Muscle layer of colon (tissue), 2 donors: ENCODE measurements around the gene GALNT9.

Experiments
- H3K27ac ChIP-seq: one replicate; pipeline ENCODE4 v1.7.0; 2013; ENCODE audit warnings: low read depth, mild to moderate bottlenecking, low read length, moderate library complexity
- H3K27me3 ChIP-seq, 2 donors: one replicate each; pipeline ENCODE4 v1.7.0; 2013; ENCODE audit warnings: low read length in 2 of 2, mild to moderate bottlenecking in 2 of 2; ENCODE audit not compliant: insufficient read depth in 2 of 2, control insufficient read depth in 1 of 2
- H3K36me3 ChIP-seq: one replicate; pipeline ENCODE4 v1.7.0; 2013; ENCODE audit warnings: mild to moderate bottlenecking, low read length; ENCODE audit not compliant: insufficient read depth
- H3K4me1 ChIP-seq: one replicate; pipeline ENCODE4 v1.7.0; 2013; ENCODE audit warnings: mild to moderate bottlenecking, low read length; ENCODE audit not compliant: insufficient read depth
- H3K4me3 ChIP-seq, 2 donors: one replicate each; pipeline ENCODE4 v1.7.0; 2013; ENCODE audit warnings: low read length in 2 of 2, low read depth in 1 of 2, mild to moderate bottlenecking in 1 of 2, moderate library complexity in 1 of 2
- H3K9ac ChIP-seq: one replicate; pipeline ENCODE4 v1.7.0; 2013; ENCODE audit warnings: low read length
- H3K9me3 ChIP-seq: one replicate; pipeline ENCODE4 v1.7.0; 2013; ENCODE audit warnings: mild to moderate bottlenecking, low read length
- donor health status: abdominal sarcoma.
- donor health status: Adenocarcinoma of cecum.

Gene GALNT9

DNA sequence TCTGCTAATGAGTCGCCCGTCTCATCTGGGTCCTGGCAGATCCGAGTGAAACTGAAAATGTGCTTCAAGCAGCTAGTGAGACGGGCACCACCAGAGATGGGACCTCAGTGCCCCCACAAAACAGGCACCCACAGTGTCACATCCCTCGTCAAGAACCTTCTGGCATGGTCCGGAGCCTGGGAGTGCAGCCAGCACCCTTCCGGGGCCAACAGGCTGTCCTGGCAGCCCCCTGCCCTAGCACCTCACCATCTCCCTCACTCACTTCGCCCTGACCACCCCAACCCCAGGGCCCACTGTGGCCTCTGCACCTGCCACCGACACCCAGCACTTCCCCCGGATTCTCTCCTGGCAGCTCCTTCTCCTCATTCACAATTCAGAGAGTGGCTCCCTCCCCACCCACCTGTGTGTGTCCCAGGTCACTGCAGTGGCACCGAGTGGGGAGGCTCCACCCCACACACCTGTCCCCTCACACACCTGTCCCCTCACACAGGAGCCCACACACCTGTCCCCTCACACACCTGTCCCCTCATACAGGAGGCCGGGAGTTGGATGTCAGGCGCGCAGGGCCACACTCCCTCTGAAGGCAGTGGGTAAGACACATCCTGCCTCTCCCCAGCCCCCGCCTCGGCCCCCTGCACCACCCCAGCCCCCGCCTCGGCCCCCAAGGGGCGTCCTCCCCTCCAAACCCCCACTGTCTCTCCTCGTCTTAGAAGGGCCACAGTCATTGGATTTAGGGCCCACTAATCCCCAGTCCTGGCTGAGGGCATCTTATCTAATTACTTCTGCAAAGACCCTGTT lies 7.9 kb downstream of the GALNT9 start:
- Histone ChIP-seq H3K4me1 (peaks cover 23% of the 10 kb centered on the region), H3K27ac (no peak overlapping the region), H3K27me3 (no peaks in the 10 kb centered on the region), H3K9ac (no peak overlapping the region), H3K4me3 (no peak overlapping the region), H3K36me3 (no peaks in the 10 kb centered on the region), H3K9me3 (no peaks in the 10 kb centered on the region)

DNA sequence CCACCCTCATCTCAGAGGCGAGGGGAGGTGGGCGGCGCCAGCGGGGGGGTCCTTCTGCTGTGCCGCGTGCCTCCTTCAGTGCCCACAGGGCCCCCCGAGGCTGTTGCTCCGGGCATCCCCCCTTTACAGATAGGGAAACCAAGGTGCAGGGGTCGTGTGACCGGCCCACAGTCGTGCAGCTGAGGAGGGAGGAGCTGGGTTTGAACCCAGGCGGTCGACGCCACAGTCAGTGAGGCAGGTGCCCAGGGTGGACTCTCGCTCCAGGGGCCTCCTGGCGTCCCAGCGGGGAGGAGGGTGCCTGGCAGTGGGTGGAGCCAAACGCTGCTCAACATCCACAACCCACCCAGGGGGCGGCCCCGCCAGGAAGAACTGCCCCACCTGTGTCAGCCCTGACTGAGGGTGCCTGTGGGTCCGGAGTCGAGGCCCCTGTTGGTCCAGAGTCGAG lies 8.6 kb downstream of the GALNT9 start:
- H3K27ac ChIP-seq, result no peak overlapping the region
- H3K9ac ChIP-seq, result no peak overlapping the region
- no peaks in the 10 kb centered on the region for H3K36me3 ChIP-seq
- no peaks in the 10 kb centered on the region for H3K9me3 ChIP-seq
- peaks cover 20% of the 10 kb centered on the region for H3K4me1 ChIP-seq
- peaks cover 0 to 6% of the 10 kb centered on the region in 2 donors for H3K27me3 ChIP-seq
- H3K4me3 ChIP-seq, result no peak overlapping the region

DNA sequence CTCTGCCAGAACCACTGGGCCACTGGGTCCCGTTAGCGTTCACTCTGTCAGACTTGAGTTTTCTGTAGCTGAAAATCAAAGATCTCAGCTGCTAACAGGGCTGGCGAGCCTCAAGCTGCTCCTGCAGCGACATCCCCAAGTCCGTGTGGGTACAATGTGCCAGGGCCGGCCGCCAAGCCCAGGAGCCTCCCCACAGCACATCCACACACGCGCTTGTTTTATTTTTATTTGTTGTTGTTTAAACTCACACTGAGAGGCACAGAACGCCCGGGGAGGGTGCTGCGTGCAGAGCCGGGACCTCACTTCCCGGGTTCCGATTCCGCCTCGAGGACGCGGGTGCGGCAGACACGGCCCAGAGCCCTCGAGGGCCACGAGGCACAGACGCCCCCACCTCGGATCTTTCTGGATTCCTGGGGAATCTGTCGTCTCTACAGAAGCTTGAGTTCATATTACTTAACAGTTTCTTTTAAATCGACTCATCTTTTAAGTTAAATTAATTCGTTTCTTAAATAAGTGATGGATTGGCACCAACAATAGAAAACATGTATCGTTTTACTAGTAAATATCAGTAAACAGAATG lies 9.3 kb downstream of the GALNT9 start:
- H3K4me1 ChIP-seq, result peaks cover 20% of the 10 kb centered on the region
- H3K27me3 ChIP-seq, result peaks cover 0 to 6% of the 10 kb centered on the region in 2 donors
- no peaks in the 10 kb centered on the region for H3K9me3 ChIP-seq
- H3K9ac ChIP-seq, result no peak overlapping the region
- H3K4me3 ChIP-seq, result no peak overlapping the region
- H3K36me3 ChIP-seq, result no peaks in the 10 kb centered on the region
- no peak overlapping the region for H3K27ac ChIP-seq

DNA sequence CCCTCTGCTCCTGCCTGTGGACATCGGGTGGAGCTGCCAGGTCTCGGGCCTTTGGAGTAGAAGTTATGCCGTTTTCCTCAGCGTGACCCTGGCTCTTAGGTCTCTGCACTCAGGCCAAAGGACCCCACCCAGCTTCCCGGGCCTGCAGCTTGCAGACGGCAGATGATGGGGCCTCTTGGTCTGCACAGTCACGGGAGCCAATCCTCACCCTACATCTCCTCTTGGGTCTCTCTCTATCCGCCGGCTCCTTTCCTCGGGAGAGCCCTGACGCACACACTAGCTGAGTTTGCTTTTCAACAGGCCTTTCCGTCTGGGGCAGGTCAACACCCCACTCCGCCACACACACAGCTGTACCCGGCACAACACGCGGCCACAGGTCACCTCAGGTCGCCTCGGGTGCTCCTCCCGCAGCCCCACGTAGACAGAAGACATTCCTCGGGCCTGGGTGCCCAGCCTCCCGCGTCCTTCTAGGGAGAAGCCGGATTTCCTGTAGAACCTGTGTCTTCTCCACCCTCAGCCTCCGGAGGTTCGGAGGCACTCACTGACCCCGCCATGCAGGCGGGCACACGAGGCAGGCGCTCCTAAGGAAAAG lies 9.9 kb downstream of the GALNT9 start:
- H3K4me3 ChIP-seq, result no peak overlapping the region
- peaks cover 20% of the 10 kb centered on the region for H3K4me1 ChIP-seq
- H3K9me3 ChIP-seq, result no peaks in the 10 kb centered on the region
- H3K9ac ChIP-seq, result no peak overlapping the region
- no peak overlapping the region for H3K27ac ChIP-seq
- H3K27me3 ChIP-seq, result peaks cover 0 to 6% of the 10 kb centered on the region in 2 donors
- H3K36me3 ChIP-seq, result no peaks in the 10 kb centered on the region

DNA sequence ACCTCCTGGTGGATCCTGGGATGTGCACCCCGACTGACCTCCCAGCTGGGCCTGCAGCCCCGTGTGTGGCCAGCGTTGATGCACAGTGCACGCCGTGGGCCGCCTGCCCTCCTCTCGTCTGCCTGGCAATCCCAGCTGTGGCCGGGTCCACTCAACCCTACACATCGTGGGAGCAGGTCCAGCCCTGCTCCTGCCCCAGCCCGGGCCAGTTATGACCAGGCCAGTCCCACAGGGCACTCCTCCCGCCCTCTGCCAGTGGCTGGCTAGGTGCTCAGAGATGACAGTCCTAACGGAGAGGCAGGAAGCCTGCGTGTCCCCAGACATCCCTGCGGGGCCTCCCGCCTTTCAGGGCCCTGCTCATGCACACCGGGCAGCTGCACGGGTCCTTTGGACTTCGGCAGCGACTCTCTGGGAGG lies 10.8 kb downstream of the GALNT9 start:
- Histone ChIP-seq H3K4me1 (peaks cover 17% of the 10 kb centered on the region), H3K27ac (no peak overlapping the region), H3K4me3 (no peak overlapping the region), H3K9ac (no peak overlapping the region), H3K36me3 (no peaks in the 10 kb centered on the region), H3K27me3 (peaks cover 0 to 6% of the 10 kb centered on the region in 2 donors), H3K9me3 (no peaks in the 10 kb centered on the region)

DNA sequence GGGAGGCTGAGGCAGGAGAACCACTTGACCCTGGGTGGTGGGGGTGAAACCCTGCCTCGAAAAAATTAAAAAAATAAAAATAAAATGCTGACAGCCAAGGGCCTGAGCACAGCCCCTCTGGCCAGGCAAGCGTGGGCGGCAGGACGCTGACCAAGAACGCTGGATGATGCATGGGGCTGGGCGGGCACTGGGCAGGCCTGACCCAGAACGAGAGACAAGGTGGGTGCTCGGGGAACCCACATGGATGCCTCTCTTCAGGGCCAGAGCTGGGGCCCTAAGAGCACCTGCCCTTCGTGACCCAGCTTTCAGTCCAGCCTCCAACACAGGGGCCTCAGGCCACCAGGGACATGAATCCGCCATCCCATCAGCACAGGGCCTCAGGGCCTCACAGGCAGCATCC lies 11.3 kb downstream of the GALNT9 start:
- Histone ChIP-seq H3K36me3 (no peaks in the 10 kb centered on the region), H3K27ac (no peak overlapping the region), H3K9me3 (no peaks in the 10 kb centered on the region), H3K4me3 (no peak overlapping the region), H3K27me3 (peaks cover 0 to 6% of the 10 kb centered on the region in 2 donors), H3K9ac (no peak overlapping the region), H3K4me1 (peaks cover 12% of the 10 kb centered on the region)

DNA sequence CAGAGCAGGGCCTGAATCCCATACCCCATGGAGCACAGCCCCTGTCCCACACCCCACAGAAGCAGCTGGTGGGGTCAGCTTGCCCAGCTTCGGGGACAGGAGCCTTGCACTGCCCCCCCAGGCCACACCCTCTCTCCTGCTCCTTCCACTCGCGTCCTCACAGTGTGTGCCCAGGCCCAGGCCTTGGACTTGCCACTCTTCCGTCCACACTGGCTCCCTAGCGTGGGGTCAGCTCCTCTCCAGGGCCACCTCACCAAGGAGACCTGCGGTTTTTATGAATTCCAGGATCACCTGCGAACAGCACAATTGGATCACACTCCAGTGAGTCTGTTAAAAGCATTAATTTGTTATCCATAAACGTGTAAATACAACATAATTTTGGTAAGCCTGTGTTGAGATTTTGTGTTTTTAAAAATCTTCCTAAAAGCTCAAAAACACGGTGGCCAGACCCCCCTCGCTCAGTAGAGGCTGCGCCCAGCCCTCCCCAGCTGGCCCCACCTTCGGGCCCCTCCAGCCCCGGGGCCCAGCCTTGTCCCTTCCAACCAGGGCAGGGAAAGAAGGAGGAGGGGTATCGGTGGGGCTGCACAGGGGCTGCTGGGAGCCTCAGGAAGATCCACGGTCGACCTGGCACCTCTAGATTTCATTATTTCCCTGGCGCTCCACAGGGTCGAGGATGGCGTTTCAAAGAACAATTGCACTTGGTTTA lies 12.0 kb downstream of the GALNT9 start:
- H3K27ac ChIP-seq, result no peak overlapping the region
- H3K4me3 ChIP-seq, result no peak overlapping the region

DNA sequence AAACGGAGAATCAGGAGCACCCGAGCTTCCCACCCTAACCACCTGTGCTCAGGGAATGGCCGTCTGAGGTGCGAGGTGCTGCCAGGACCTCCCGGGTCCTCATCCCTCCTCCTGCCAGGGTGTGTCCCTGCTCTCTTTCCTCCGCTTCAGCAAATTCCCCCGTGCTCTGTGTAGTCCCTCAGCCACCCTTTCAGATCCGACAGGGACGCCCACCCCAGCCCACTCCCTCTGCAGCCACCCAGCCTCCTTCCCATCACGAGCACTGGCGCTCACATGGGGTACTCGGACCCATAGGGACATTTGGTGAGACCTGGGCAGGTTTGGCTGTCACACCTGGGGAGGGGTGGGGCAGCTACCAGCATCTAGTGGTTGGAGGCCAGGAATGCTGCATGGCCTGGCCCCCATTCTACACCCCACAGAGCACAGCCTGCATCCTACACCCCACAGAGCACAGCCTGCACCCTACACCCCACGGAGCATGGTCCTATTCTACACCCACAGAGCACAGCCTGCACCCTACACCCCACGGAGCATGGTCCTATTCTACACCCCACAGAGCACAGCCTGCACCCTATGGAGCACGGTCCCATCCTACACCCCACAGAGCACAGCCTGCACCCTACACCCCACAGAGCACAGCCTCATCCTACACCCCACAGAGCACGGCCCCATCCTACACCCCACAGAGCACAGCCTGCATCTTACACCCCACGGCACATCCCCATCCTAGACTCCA lies 12.7 kb downstream of the GALNT9 start:
- no peak overlapping the region for H3K27ac ChIP-seq
- no peaks in the 10 kb centered on the region for H3K9me3 ChIP-seq
- no peak overlapping the region for H3K4me3 ChIP-seq
- H3K36me3 ChIP-seq, result no peaks in the 10 kb centered on the region
- no peaks in the 10 kb centered on the region for H3K4me1 ChIP-seq
- H3K9ac ChIP-seq, result no peak overlapping the region
- peaks cover 0 to 6% of the 10 kb centered on the region in 2 donors for H3K27me3 ChIP-seq

More for the DNA sequence above, 12.0 kb downstream of the GALNT9 start:
- H3K27me3 ChIP-seq, result peaks cover 0 to 6% of the 10 kb centered on the region in 2 donors
- H3K36me3 ChIP-seq, result no peaks in the 10 kb centered on the region
- no peaks in the 10 kb centered on the region for H3K9me3 ChIP-seq
- H3K4me1 ChIP-seq, result peaks cover 5% of the 10 kb centered on the region
- no peak overlapping the region for H3K9ac ChIP-seq

DNA sequence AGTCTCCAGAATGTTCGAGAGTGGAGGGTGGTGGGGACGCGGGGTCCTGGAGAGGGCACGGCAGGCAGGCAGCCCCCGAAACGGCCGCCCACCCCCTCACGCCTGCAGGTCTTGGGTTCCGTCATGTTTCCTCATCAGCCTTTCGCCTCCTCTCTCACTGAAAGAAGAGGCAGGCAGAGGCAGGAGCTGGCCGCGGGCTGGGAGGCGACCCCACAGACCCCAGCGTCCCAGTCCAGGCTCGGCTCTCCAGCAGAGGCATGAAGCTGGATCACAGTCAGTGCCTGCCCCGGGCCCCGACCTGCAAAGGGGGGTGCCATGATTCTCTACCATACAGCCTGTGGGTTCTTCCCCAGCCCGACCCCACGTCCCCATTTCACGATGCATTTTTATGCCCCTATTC lies 13.4 kb downstream of the GALNT9 start:
- Histone ChIP-seq H3K4me3 (no peak overlapping the region), H3K27ac (no peak overlapping the region), H3K36me3 (no peaks in the 10 kb centered on the region), H3K9me3 (no peaks in the 10 kb centered on the region), H3K4me1 (no peaks in the 10 kb centered on the region), H3K9ac (no peak overlapping the region), H3K27me3 (peaks cover 0 to 6% of the 10 kb centered on the region in 2 donors)

DNA sequence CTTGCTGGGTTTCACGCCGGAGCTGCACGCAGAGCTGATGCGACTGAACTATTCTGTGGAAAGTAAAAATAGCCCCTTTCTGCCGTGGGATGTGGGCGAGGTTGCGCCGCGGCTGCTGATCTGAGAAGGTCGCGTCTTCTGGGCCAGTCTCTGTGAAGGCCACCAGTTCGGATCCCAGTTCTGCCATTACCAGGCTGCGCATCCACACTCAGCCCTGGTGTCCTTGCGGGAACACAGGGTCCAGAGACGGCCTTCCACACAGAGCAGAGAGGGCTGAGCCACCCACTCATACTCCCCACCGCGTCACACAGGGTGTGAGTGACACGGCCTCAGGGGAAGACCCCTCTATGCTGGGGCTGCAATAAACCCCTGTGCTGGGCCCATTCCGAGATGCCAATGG lies 13.9 kb downstream of the GALNT9 start:
- Histone ChIP-seq H3K27me3 (peaks cover 0 to 6% of the 10 kb centered on the region in 2 donors), H3K4me3 (no peak overlapping the region), H3K27ac (no peak overlapping the region), H3K9me3 (no peaks in the 10 kb centered on the region), H3K36me3 (no peaks in the 10 kb centered on the region), H3K4me1 (no peaks in the 10 kb centered on the region), H3K9ac (no peak overlapping the region)
